Measurements from ENCODE around the gene PTPRD. TPM values are rescaled to one million over a fixed set of nuclear protein-coding genes. Genes with fewer than 3 reads are reported as not detected.

Gene PTPRD
- total and polyA plus RNA-seq, 2 of the 4 experiments (the other 2 are of a cell fraction) = 0.07 to 0.18 TPM

GRCh38 chr9:8653855-8654254 is 1958.9 kb downstream of the PTPRD start:
- in situ Hi-C loops (cut with MboI; ENCODE audit: low sequenced_read_pairs) (no loop called here), dilution Hi-C loops (cut with HindIII; ENCODE audit: low sequenced_read_pairs, unreplicated experiment) (no loop called here), intact Hi-C loops (cut with micrococcal nuclease) (no loop called here)
- no peak overlapping the region for H2BK20ac ChIP-seq (ENCODE audit: low read depth, low read length)
- H3K27me3 ChIP-seq (ENCODE audit: control insufficient read depth, insufficient read depth, low read length) = no peaks in the 10 kb centered on the region
- no peak overlapping the region for H3K4me2 ChIP-seq (ENCODE audit: low read depth, low read length)
- no peak overlapping the region for H4K91ac ChIP-seq (ENCODE audit: insufficient read depth, low read depth, low read length)
- no peak overlapping the region for H2BK120ac ChIP-seq (ENCODE audit: low read depth, low read length)
- TF ChIP-seq POLR2A (IDR thresholded peaks at IDR 0.05; ENCODE audit: low read depth, low read length) (no peak), RAD21 (IDR thresholded peaks at IDR 0.05; ENCODE audit: low read length) (no peak), USF2 (IDR thresholded peaks at IDR 0.05; ENCODE audit: low read depth, low read length) (no peak), BHLHE40 (IDR thresholded peaks at IDR 0.05; ENCODE audit: low read depth, low read length) (no peak), ELK1 (IDR thresholded peaks at IDR 0.05; ENCODE audit: borderline replicate concordance, low read depth, low read length) (no peak), CTCF (conservative IDR thresholded peaks at IDR 0.05; ENCODE audit: low read depth, low read length) (no peak)
- H4K20me1 ChIP-seq (ENCODE audit: insufficient read depth, low read length) = no peaks in the 10 kb centered on the region
- no peak overlapping the region for H3K56ac ChIP-seq (ENCODE audit: extremely low read depth, insufficient read depth, low read length)
- H4K5ac ChIP-seq (ENCODE audit: low read depth, low read length) = no peak overlapping the region
- no peak overlapping the region for H3K14ac ChIP-seq (replicated peaks; ENCODE audit: low read depth, low read length)
- no peaks in the 10 kb centered on the region for H3K36me3 ChIP-seq (ENCODE audit: control insufficient read depth, insufficient read depth, low read length)
- 83% methylated on average over 1 of the region's 1 CpG; no CpG with 5 or more reads in 1 of the 2 experiments for WGBS, 2 experiments (ENCODE audit: extremely low coverage in 2 of 2, insufficient read length in 1 of 2)
- H2AK5ac ChIP-seq (ENCODE audit: low read depth, low read length) = no peak overlapping the region
- H4K8ac ChIP-seq (ENCODE audit: low read depth in 2 of 2, low read length in 2 of 2) = no peak overlapping the region
- no peak overlapping the region for H3K4ac ChIP-seq (ENCODE audit: low read depth, low read length)
- H3K9me1 ChIP-seq (ENCODE audit: insufficient read depth, low read length) = no peaks in the 10 kb centered on the region
- no peak overlapping the region for H2AK9ac ChIP-seq (replicated peaks; ENCODE audit: low read depth, low read length, poor library complexity)
- ATAC-seq (ENCODE audit: low read depth) (no peak), DNase-seq (no peak)
- H3K4me3 ChIP-seq (ENCODE audit: insufficient read depth, low read depth, low read length) = no peak overlapping the region
- ChIA-PET CTCF (no interaction called here), POLR2A (ENCODE audit: unreplicated experiment) (no interaction called here)
- no peak overlapping the region for H3K18ac ChIP-seq (ENCODE audit: low read depth, low read length)
- H2BK15ac ChIP-seq (ENCODE audit: low read depth, low read length) = no peak overlapping the region
- no peak overlapping the region for H3K27ac ChIP-seq (ENCODE audit: insufficient read depth, low read length)
- BruUV-seq (replicated peaks) = no TSS peak
- no peak overlapping the region for H2AFZ ChIP-seq (replicated peaks; ENCODE audit: low read length, poor library complexity)
- no peaks in the 10 kb centered on the region for H3K4me1 ChIP-seq (ENCODE audit: control insufficient read depth, insufficient read depth, low read length)
- no peak overlapping the region for H3K9ac ChIP-seq (ENCODE audit: low read depth, low read length)
- no peaks in the 10 kb centered on the region for H3K79me1 ChIP-seq (ENCODE audit: low read depth in 1 of 2, low read length in 2 of 2)
- H3K23ac ChIP-seq (ENCODE audit: low read depth, low read length) = no peak overlapping the region
- no peak overlapping the region for H2BK5ac ChIP-seq (ENCODE audit: low read depth, low read length, poor library complexity, severe bottlenecking)
- no peaks in the 10 kb centered on the region for H3K9me3 ChIP-seq (ENCODE audit: control insufficient read depth, insufficient read depth, low read length)
